ENCODE data around the gene KARS1. TPM values are rescaled to one million over a fixed set of nuclear protein-coding genes. Genes with fewer than 3 reads are reported as not detected.

Gene KARS1
- total RNA-seq, 1 donor from 2014 or later: 93.3 TPM

GRCh38 chr16:75676909-75677308 lies 29.4 kb upstream of the KARS1 start, which contains the start of gene CPHXL2:
TSS of gene CPHXL2 (minus strand) at chr16:75677009. CDS start at chr16:75676999, 10 bp downstream.
- Mint-ChIP-seq H3K9me3 (ENCODE audit: low read depth) (no peaks in the 10 kb centered on the region), H3K36me3 (ENCODE audit: low read depth) (no peaks in the 10 kb centered on the region), H3K4me1 (ENCODE audit: low read depth) (no peaks in the 10 kb centered on the region), H3K4me3 (ENCODE audit: unreplicated experiment) (no peak within 1 kb of the TSS), H3K27me3 (ENCODE audit: low read depth) (no peaks in the 10 kb centered on the region), H3K27ac (ENCODE audit: unreplicated experiment) (no peak within 1 kb of the TSS)
- TF ChIP-seq, protein P1, sequence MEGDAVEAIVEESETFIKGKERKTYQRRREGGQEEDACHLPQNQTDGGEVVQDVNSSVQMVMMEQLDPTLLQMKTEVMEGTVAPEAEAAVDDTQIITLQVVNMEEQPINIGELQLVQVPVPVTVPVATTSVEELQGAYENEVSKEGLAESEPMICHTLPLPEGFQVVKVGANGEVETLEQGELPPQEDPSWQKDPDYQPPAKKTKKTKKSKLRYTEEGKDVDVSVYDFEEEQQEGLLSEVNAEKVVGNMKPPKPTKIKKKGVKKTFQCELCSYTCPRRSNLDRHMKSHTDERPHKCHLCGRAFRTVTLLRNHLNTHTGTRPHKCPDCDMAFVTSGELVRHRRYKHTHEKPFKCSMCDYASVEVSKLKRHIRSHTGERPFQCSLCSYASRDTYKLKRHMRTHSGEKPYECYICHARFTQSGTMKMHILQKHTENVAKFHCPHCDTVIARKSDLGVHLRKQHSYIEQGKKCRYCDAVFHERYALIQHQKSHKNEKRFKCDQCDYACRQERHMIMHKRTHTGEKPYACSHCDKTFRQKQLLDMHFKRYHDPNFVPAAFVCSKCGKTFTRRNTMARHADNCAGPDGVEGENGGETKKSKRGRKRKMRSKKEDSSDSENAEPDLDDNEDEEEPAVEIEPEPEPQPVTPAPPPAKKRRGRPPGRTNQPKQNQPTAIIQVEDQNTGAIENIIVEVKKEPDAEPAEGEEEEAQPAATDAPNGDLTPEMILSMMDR (IDR thresholded peaks at IDR 0.05): no peak
- DNase-seq (ENCODE audit: low spot score): no peak

- TF ChIP-seq, protein P1 (IDR thresholded peaks at IDR 0.05): no peak
- Mint-ChIP-seq H3K4me1 (ENCODE audit: low read depth) (no peaks in the 10 kb centered on the region), H3K4me3 (ENCODE audit: unreplicated experiment) (no peak overlapping the region), H3K27me3 (ENCODE audit: low read depth) (no peaks in the 10 kb centered on the region), H3K9me3 (ENCODE audit: low read depth) (no peaks in the 10 kb centered on the region), H3K36me3 (ENCODE audit: low read depth) (no peaks in the 10 kb centered on the region), H3K27ac (ENCODE audit: unreplicated experiment) (no peak overlapping the region)
- DNase-seq (ENCODE audit: low spot score): no peak
Observed at GRCh38 chr16:75667503-75667902, 20.0 kb upstream of the KARS1 start.

DNA sequence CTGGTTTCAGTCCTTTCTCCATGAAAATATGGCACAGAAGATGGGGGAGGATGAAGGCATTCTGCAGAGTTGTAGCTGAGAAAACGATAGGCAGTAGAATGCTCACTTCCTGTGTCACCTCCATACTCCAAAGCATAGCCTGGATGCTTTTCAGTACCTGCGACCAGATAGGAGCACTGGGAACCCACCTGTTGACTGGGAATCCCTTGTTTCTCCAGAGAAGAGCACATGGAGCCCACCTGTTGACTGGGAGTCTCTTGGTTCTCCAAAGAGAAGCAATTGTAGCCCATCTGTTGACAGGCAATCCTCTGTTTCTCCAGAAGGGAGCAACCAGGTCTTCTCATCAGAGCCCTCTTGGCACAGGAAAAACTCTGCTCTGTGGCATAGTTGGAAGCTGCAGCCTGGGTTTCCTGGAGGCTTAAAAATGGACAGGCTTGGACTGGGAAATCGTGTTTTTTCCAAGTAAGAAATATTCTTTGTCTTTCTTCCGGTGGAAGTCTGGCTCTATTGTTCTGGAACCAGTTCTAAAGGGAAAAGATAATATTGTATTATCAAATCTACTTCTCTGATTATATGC lies 13.3 kb upstream of the KARS1 start:
- TF ChIP-seq, protein P1 (IDR thresholded peaks at IDR 0.05): no peak
- Mint-ChIP-seq H3K27me3 (ENCODE audit: low read depth) (no peaks in the 10 kb centered on the region), H3K4me1 (ENCODE audit: low read depth) (no peaks in the 10 kb centered on the region), H3K27ac (ENCODE audit: unreplicated experiment) (no peak overlapping the region), H3K4me3 (ENCODE audit: unreplicated experiment) (no peak overlapping the region), H3K36me3 (ENCODE audit: low read depth) (peaks cover 22% of the 10 kb centered on the region), H3K9me3 (ENCODE audit: low read depth) (no peaks in the 10 kb centered on the region)
- DNase-seq (ENCODE audit: low spot score): no peak

- TF ChIP-seq, protein P1 (IDR thresholded peaks at IDR 0.05): no peak
- no peaks in the 10 kb centered on the region for H3K9me3 Mint-ChIP-seq (ENCODE audit: low read depth)
- H3K4me3 Mint-ChIP-seq (ENCODE audit: unreplicated experiment): no peak overlapping the region
- no peaks in the 10 kb centered on the region for H3K4me1 Mint-ChIP-seq (ENCODE audit: low read depth)
- no peak overlapping the region for H3K27ac Mint-ChIP-seq (ENCODE audit: unreplicated experiment)
- no peak for DNase-seq (ENCODE audit: low spot score)
- H3K27me3 Mint-ChIP-seq (ENCODE audit: low read depth): no peaks in the 10 kb centered on the region
- H3K36me3 Mint-ChIP-seq (ENCODE audit: low read depth): peaks cover 22% of the 10 kb centered on the region
Observed at GRCh38 chr16:75660321-75660720, 12.9 kb upstream of the KARS1 start.

DNA sequence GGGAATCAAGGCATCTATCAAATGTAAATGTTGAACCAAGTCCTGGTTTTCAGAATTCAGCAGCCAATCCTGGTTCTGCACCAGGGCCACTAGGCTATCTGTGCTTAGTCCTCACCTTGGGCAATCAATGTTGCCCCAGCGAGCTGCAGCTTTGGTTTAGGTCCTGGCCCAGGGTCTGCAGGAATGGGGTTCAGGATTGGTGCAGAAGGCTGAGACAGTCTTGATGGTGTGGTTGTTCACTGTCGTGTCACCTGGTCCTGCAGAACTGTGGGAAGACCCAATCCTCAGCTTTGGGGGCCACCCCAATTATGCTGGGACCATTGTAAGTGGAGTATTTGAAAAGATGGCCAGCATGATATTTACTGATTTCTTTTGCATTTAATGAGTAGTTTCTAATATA lies 10.7 kb upstream of the KARS1 start:
- DNase-seq (ENCODE audit: low spot score): no peak
- Mint-ChIP-seq H3K4me1 (ENCODE audit: low read depth) (peaks cover 13% of the 10 kb centered on the region), H3K9me3 (ENCODE audit: low read depth) (no peaks in the 10 kb centered on the region), H3K36me3 (ENCODE audit: low read depth) (peaks cover 30% of the 10 kb centered on the region), H3K27ac (ENCODE audit: unreplicated experiment) (no peak overlapping the region), H3K4me3 (ENCODE audit: unreplicated experiment) (no peak overlapping the region), H3K27me3 (ENCODE audit: low read depth) (no peaks in the 10 kb centered on the region)
- TF ChIP-seq, protein P1 (IDR thresholded peaks at IDR 0.05): no peak
